Smooth muscle cell (in vitro differentiated cells): ENCODE results near the gene APAF1. TPM values are rescaled to one million over a fixed set of nuclear protein-coding genes. Genes with fewer than 3 reads are reported as not detected.
A peak's percentile ranks its signal among the peaks of the same experiment; 100 is the strongest.

Source experiments
- DNase-seq: peaks from one replicate; lab custom pipeline; 2025; ENCODE audit not compliant: unreplicated experiment; lab: John Stamatoyannopoulos, UW
- H2AFZ ChIP-seq: fragments of 200-600 bp; sonication (generic); 2 replicates; pipeline ENCODE4 v1.6.0; 2016; ENCODE audit warnings: antibody characterized with exemption, low read depth, mild to moderate bottlenecking
- H3F3A ChIP-seq: fragments of 200-600 bp; sonication (generic); 2 replicates; pipeline ENCODE4 v1.6.0; 2017; ENCODE audit warnings: antibody characterized with exemption, low read depth
- H3K27ac ChIP-seq: fragments of 200-600 bp; sonication (generic); 2 replicates; pipeline ENCODE4 v1.5.1; 2016; ENCODE audit warnings: low read depth, mild to moderate bottlenecking
- H3K27me3 ChIP-seq: fragments of 200-600 bp; sonication (generic); 2 replicates; pipeline ENCODE4 v1.6.1; 2016; ENCODE audit warnings: low read depth, mild to moderate bottlenecking
- H3K36me3 ChIP-seq: fragments of 200-600 bp; sonication (generic); 2 replicates; pipeline ENCODE4 v1.5.1; 2016; ENCODE audit warnings: low read depth
- H3K4me1 ChIP-seq: fragments of 200-600 bp; sonication (generic); 2 replicates; pipeline ENCODE4 v1.5.1; 2016; ENCODE audit warnings: low read depth
- H3K4me2 ChIP-seq: fragments of 200-600 bp; sonication (generic); 2 replicates; pipeline ENCODE4 v1.6.0; 2016; ENCODE audit warnings: mild to moderate bottlenecking
- H3K4me3 ChIP-seq: fragments of 200-600 bp; sonication (generic); 2 replicates; pipeline ENCODE4 v1.5.1; 2016; ENCODE audit warnings: mild to moderate bottlenecking
- H3K79me2 ChIP-seq: fragments of 200-600 bp; sonication (generic); 2 replicates; pipeline ENCODE4 v1.6.0; 2016; ENCODE audit warnings: low read depth, mild to moderate bottlenecking
- H3K9ac ChIP-seq: fragments of 200-600 bp; sonication (generic); 2 replicates; pipeline ENCODE4 v1.6.0; 2016; ENCODE audit warnings: low read depth
- H3K9me3 ChIP-seq: fragments of 200-600 bp; sonication (generic); replicated peaks from 2 replicates; pipeline ENCODE4 v1.5.1; 2016; ENCODE audit warnings: low read depth
- H4K20me1 ChIP-seq: fragments of 200-600 bp; sonication (generic); 2 replicates; pipeline ENCODE4 v1.6.0; 2016; ENCODE audit warnings: low read depth
- CTCF ChIP-seq: fragments of 200-600 bp; sonication (generic); IDR thresholded peaks from 2 replicates; pipeline ENCODE4 v1.5.1; 2017; ENCODE audit warnings: borderline replicate concordance, mild to moderate bottlenecking, antibody characterized with exemption; ENCODE audit not compliant: insufficient read depth, poor library complexity, severe bottlenecking
- WGBS: methylation state at CpG from one replicate; pipeline ENCODE4 v1.1.7; 2016; ENCODE audit warnings: low lambda C conversion rate; 5-methylcytosine and 5-hydroxymethylcytosine counted together
- polyA plus RNA-seq: library from polyadenylated mRNA; unstranded; fragments of >200 nt; fragmentation: Nextera tagmentation; extraction: Ambion mirVana; gene quantifications from 2 replicates; pipeline ENCODE4 v1.2.1, GENCODE V29; 2016
- total RNA-seq: library from RNA; depleted of rRNA; stranded (reverse); fragments of >200 nt; gene quantifications from 2 replicates; pipeline ENCODE4 v1.2.3, GENCODE V29; 2014

APAF1 gene
- total and polyA plus RNA-seq, 2 experiments from 2014 or later = 17.0 to 27.1 TPM

- Histone ChIP-seq H3K4me3 (no peak overlapping the region), H3K4me2 (no peak overlapping the region), H3K79me2 (no peaks in the 10 kb centered on the region), H3K27me3 (no peaks in the 10 kb centered on the region), H3K36me3 (no peaks in the 10 kb centered on the region), H3K9ac (no peak overlapping the region), H4K20me1 (no peaks in the 10 kb centered on the region), H3K9me3 (no peaks in the 10 kb centered on the region), H2AFZ (no peak overlapping the region), H3K4me1 (no peaks in the 10 kb centered on the region), H3F3A (no peaks in the 10 kb centered on the region), H3K27ac (no peak overlapping the region)
- no peak for TF ChIP-seq CTCF
- DNase-seq = no peak
These were observed 124.0 kb downstream of the APAF1 start for GRCh38 chr12:98769068-98769467.

- Histone ChIP-seq H3F3A (no peaks in the 10 kb centered on the region), H3K4me3 (no peak overlapping the region), H3K36me3 (no peaks in the 10 kb centered on the region), H3K9me3 (no peaks in the 10 kb centered on the region), H3K27me3 (no peaks in the 10 kb centered on the region), H3K79me2 (no peaks in the 10 kb centered on the region), H2AFZ (peak overlapping the region; percentile 7), H4K20me1 (no peaks in the 10 kb centered on the region), H3K4me2 (no peak overlapping the region), H3K27ac (no peak overlapping the region), H3K4me1 (no peaks in the 10 kb centered on the region), H3K9ac (no peak overlapping the region)
- 35% methylated on average over 4 of the region's 4 CpGs for WGBS
- no peak for DNase-seq
- TF ChIP-seq CTCF = no peak
These were observed 125.1 kb downstream of the APAF1 start for GRCh38 chr12:98770230-98770629.

- Histone ChIP-seq H3K79me2 (no peaks in the 10 kb centered on the region), H3K4me1 (no peaks in the 10 kb centered on the region), H3K9ac (no peak overlapping the region), H3K4me2 (no peak overlapping the region), H3K36me3 (no peaks in the 10 kb centered on the region), H3K9me3 (no peaks in the 10 kb centered on the region), H4K20me1 (no peaks in the 10 kb centered on the region), H3F3A (no peaks in the 10 kb centered on the region), H2AFZ (no peak overlapping the region), H3K27ac (no peak overlapping the region), H3K4me3 (no peak overlapping the region), H3K27me3 (no peaks in the 10 kb centered on the region)
- no peak for TF ChIP-seq CTCF
- DNase-seq = no peak
- 93% methylated on average over 8 of the region's 8 CpGs for WGBS
These were observed 127.0 kb downstream of the APAF1 start for GRCh38 chr12:98771811-98772752.

- no peak for TF ChIP-seq CTCF
- Histone ChIP-seq H3K4me1 (no peaks in the 10 kb centered on the region), H3K36me3 (no peaks in the 10 kb centered on the region), H4K20me1 (no peaks in the 10 kb centered on the region), H3K9ac (no peak overlapping the region), H3K9me3 (no peaks in the 10 kb centered on the region), H2AFZ (no peak overlapping the region), H3K4me3 (no peak overlapping the region), H3K27ac (no peak overlapping the region), H3K27me3 (no peaks in the 10 kb centered on the region), H3K4me2 (no peak overlapping the region), H3K79me2 (no peaks in the 10 kb centered on the region), H3F3A (no peaks in the 10 kb centered on the region)
- no peak for DNase-seq
- 59% methylated on average over 3 of the region's 3 CpGs for WGBS
These were observed 127.7 kb downstream of the APAF1 start for GRCh38 chr12:98772818-98773217.
